Fibroblast of upper back skin (primary cell): ENCODE results near the gene SPSB3.
"Not testable (repeated sequence)": the region's sequence is repeated elsewhere in the genome, so short reads cannot be mapped to it uniquely, and the experiment has no call there.

Source experiments
- DNase-seq: peaks from one replicate; pipeline ENCODE4 v3.0.0-alpha.2; 2013

SPSB3 gene

DNA sequence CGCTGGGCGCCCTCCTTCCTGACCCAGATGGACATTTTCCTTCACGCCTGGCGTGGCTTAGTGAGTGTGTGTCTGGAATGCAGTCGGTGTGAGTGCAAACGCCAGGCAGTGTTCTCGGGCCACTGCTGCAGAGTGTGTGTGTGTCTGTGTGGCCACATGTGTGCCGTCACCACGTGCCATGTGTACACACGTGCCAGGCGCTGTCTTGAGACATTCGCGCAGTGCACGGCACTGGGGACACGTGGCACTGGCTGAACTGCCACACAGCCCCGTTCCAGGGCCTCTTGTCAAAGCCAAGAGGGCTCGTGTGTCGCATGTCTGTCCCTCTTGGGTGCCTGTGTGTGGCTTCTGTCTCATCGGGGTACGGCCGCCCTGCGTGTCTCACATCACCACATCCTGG lies 47.6 kb downstream of the SPSB3 start:
- no peak for DNase-seq

DNA sequence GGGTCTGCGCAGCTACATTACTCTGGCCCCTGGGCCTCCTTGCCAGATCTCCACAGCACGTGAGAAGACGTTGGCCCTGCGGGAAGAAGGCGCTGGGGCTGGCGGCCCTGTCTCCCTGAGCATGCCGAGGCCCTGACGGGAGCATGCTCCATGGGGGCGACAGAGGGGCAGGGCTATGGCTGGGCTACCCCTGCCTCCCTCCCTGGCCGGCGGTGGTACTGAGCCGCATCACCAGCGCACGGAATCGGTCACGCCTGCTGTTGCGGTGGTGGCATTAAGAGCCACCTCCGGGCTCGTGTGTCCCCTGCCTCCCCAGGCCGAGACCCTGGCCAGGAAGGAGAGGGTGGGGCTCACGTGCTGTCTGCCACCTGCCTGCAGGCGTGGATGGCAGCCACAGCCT lies 48.2 kb downstream of the SPSB3 start:
- DNase-seq = no peak

DNA sequence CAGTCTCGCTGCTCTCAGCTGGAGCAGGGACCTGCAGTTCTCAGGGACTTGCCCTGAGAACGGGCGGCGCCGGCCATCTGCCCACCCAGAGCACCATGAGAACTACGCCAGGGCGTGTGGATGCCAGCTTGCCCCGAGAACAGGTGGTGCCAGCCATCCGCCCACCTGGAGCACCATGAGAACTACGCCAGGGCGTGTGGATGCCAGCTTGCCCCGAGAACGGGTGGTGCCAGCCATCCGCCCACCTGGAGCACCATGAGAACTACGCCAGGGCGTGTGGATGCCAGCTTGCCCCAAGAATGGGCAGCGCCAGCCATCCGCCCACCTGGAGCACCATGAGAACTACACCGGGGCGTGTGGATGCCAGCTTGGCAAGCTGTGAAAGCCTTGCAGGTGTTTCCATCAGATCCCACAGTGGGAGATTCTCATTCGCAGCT lies 49.8 kb downstream of the SPSB3 start:
- DNase-seq = not testable (repeated sequence)

DNA sequence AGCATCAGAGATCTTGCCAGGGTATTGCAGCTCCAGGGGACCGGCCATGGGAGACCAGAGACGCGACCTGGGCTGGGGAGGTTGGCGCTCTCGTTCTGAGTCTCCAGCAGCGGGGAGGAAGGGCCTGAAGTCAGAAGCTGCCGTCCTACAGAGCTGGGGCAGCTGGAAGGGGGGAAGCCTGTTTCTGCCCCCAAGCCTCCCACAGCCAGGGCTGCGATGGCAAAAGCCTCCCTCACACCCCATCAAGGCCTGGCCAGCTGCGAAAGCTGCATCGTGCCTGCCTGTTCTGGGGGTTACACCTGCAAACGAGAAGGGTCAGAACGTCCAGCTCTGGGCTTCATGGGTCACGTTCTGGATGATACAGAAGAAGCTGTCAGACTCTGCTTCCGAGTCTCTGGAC lies 50.3 kb downstream of the SPSB3 start:
- DNase-seq = no peak

- DNase-seq = no peak
Measured at GRCh38 chr16:1731603-1732002, 50.8 kb downstream of the SPSB3 start.

DNA sequence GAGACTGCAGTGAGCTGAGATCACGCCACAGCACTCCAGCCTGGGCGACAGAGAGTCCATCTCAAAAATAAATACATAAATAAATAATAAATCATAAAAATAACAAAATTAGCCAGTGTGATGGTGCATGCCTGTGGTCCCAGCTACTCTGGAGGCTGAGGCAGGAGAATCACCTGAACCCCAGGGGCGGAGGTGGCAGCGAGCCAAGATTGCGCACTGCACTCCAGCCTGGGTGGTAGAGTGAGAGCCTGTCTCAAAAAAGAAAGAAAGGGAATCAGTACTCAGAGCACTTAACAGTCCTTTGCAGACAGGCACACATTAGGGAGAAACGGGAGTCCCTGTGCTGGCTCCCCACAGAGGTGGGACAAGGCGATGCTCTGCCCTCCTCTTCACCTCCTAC lies 51.3 kb downstream of the SPSB3 start:
- DNase-seq = no peak

DNA sequence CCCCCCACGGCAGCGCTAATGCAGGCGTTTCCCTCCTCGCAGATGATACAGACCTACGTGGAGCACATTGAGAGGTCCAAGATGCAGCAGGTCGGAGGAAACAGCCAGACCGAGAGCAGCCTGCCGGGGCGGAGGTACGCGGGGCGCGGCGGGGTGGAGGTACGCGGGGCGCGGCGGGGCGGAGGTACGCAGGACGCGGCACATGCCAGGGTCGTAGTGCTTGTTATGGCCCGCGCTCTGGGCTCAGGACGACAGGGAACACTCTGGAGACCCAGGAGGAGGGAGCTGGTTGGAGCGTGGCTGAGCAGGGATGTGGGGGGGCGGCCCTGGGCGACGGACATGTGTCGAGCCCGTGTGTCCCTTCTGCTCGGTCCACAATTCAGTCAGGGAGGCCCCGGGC lies 52.9 kb downstream of the SPSB3 start:
- DNase-seq = no peak

- DNase-seq = no peak
Measured at GRCh38 chr16:1729026-1729425, 53.3 kb downstream of the SPSB3 start.

- DNase-seq = no peak
Measured at GRCh38 chr16:1727651-1728624, 54.4 kb downstream of the SPSB3 start.
